ENCODE results near the gene STX2.

Gene STX2

GRCh38 chr12:130831246-130831645 lies 7.8 kb downstream of the STX2 start:
- no peak overlapping the region for H3K4me3 ChIP-seq (ENCODE audit: low read depth, low read length)
- TF ChIP-seq, protein P1, sequence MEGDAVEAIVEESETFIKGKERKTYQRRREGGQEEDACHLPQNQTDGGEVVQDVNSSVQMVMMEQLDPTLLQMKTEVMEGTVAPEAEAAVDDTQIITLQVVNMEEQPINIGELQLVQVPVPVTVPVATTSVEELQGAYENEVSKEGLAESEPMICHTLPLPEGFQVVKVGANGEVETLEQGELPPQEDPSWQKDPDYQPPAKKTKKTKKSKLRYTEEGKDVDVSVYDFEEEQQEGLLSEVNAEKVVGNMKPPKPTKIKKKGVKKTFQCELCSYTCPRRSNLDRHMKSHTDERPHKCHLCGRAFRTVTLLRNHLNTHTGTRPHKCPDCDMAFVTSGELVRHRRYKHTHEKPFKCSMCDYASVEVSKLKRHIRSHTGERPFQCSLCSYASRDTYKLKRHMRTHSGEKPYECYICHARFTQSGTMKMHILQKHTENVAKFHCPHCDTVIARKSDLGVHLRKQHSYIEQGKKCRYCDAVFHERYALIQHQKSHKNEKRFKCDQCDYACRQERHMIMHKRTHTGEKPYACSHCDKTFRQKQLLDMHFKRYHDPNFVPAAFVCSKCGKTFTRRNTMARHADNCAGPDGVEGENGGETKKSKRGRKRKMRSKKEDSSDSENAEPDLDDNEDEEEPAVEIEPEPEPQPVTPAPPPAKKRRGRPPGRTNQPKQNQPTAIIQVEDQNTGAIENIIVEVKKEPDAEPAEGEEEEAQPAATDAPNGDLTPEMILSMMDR (IDR thresholded peaks at IDR 0.05; ENCODE audit: low read depth, low read length, missing control alignments) = no peak
- in situ Hi-C loops (cut with HindIII; ENCODE audit: low sequenced_read_pairs) = no loop called here
- DNase-seq (ENCODE audit: low read depth) = no peak

DNA sequence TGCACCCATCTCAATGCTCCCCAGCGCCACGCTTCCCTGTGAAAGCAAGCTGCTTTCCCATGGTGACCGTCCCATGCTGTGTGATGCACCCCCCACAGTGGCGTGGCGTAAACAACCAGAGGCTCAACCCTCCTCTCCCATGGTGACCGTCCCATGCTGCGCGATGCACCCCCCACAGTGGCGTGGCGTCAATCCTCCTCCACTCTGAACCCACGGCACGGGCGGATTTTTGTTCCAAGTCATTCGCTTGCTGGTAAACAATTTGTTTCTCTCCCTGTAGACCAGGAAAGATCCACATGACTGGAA lies 8.9 kb downstream of the STX2 start:
- TF ChIP-seq, protein P1 (IDR thresholded peaks at IDR 0.05; ENCODE audit: low read depth, low read length, missing control alignments) = no peak
- no peak overlapping the region for H3K4me3 ChIP-seq (ENCODE audit: low read depth, low read length)
- in situ Hi-C loops (cut with HindIII; ENCODE audit: low sequenced_read_pairs) = no loop called here
- no peak for DNase-seq (ENCODE audit: low read depth)

- TF ChIP-seq, protein P1 (IDR thresholded peaks at IDR 0.05; ENCODE audit: low read depth, low read length, missing control alignments) = no peak
- DNase-seq (ENCODE audit: low read depth) = no peak
- H3K4me3 ChIP-seq (ENCODE audit: low read depth, low read length) = no peak overlapping the region
- in situ Hi-C loops (cut with HindIII; ENCODE audit: low sequenced_read_pairs) = no loop called here
Observed at GRCh38 chr12:130829391-130830245, 9.4 kb downstream of the STX2 start.

GRCh38 chr12:130828895-130829294 lies 10.2 kb downstream of the STX2 start:
- no peak overlapping the region for H3K4me3 ChIP-seq (ENCODE audit: low read depth, low read length)
- in situ Hi-C loops (cut with HindIII; ENCODE audit: low sequenced_read_pairs) = no loop called here
- DNase-seq (ENCODE audit: low read depth) = no peak
- TF ChIP-seq, protein P1 (IDR thresholded peaks at IDR 0.05; ENCODE audit: low read depth, low read length, missing control alignments) = no peak

- no peak overlapping the region for H3K4me3 ChIP-seq (ENCODE audit: low read depth, low read length)
- TF ChIP-seq, protein P1 (IDR thresholded peaks at IDR 0.05; ENCODE audit: low read depth, low read length, missing control alignments) = no peak
- no peak for DNase-seq (ENCODE audit: low read depth)
- in situ Hi-C loops (cut with HindIII; ENCODE audit: low sequenced_read_pairs) = no loop called here
Observed at GRCh38 chr12:130827432-130827831, 11.6 kb downstream of the STX2 start.

DNA sequence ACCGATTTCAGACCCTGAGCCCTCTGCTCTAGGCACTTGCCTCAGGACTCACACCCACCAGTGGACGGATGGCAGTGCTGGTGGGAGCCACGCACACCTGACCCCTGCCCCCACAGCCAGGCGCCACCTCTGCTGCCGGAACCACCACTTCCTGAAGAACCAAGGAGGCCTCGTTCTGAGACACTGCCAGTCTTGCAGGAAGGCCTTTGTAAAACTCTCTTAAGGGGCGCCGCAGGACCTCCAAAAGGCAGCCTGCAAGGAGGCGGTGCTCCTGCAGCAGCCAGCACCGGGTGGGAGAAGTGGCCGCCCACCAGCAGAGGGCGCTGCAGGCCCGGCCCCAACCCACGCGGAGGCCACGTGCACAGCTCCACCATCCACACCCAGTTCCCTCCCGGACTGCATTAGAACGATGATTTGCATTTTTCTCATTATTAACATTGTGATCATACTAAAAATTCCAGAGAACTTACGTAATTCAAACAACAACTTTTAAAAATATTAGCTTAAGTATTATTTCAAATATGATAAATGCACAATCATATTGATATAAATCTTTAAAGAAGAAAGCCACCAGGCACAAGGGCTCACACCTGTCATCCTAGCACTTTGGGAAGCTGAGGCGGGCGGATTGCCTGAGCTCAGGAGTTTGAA lies 12.8 kb downstream of the STX2 start:
- in situ Hi-C loops (cut with HindIII; ENCODE audit: low sequenced_read_pairs) = no loop called here
- TF ChIP-seq, protein P1 (IDR thresholded peaks at IDR 0.05; ENCODE audit: low read depth, low read length, missing control alignments) = peak; percentile 58
- no peak for DNase-seq (ENCODE audit: low read depth)
- no peak overlapping the region for H3K4me3 ChIP-seq (ENCODE audit: low read depth, low read length)
